H9 (cell line): ENCODE results near the gene AVL9. TPM values are rescaled to one million over a fixed set of nuclear protein-coding genes. Genes with fewer than 3 reads are reported as not detected.

Experiments
- DNase-seq: peaks from one replicate; pipeline ENCODE4 v3.0.0-alpha.2; 2017
- H2AFZ ChIP-seq: one replicate; pipeline ENCODE4 v1.6.1; 2013; ENCODE audit warnings: mild to moderate bottlenecking, low read length, control low read depth, moderate library complexity
- H2AK5ac ChIP-seq: 2 replicates; pipeline ENCODE4 v1.6.1; 2013; ENCODE audit warnings: low read length, control low read depth, mixed read lengths; ENCODE audit not compliant: insufficient read length
- H2BK120ac ChIP-seq: one replicate; pipeline ENCODE4 v1.6.1; 2013; ENCODE audit warnings: low read depth, mild to moderate bottlenecking, low read length, control low read depth, inconsistent platforms; ENCODE audit not compliant: poor library complexity, severe bottlenecking
- H2BK12ac ChIP-seq: 2 replicates; pipeline ENCODE4 v1.6.1; 2013; ENCODE audit warnings: low read length, control low read depth, mixed read lengths, low read depth; ENCODE audit not compliant: insufficient read length
- H2BK15ac ChIP-seq: 2 replicates; pipeline ENCODE4 v1.6.1; 2013; ENCODE audit warnings: low read depth, low read length, control low read depth
- H2BK20ac ChIP-seq: one replicate; pipeline ENCODE4 v1.6.1; 2013; ENCODE audit warnings: low read depth, mild to moderate bottlenecking, low read length, control low read depth, inconsistent platforms; ENCODE audit not compliant: poor library complexity, severe bottlenecking
- H2BK5ac ChIP-seq: 2 replicates; pipeline ENCODE4 v1.6.1; 2013; ENCODE audit warnings: low read length, control low read depth, mixed read lengths; ENCODE audit not compliant: insufficient read length
- H3K14ac ChIP-seq: 2 replicates; pipeline ENCODE4 v1.6.1; 2013; ENCODE audit warnings: low read length, control low read depth; ENCODE audit not compliant: insufficient read depth
- H3K18ac ChIP-seq: 2 replicates; pipeline ENCODE4 v1.6.1; 2013; ENCODE audit warnings: low read depth, mild to moderate bottlenecking, mixed read lengths, low read length, control low read depth; ENCODE audit not compliant: insufficient read length
- H3K23ac ChIP-seq: 2 replicates; pipeline ENCODE4 v1.6.1; 2013; ENCODE audit warnings: low read length, control low read depth, mixed read lengths, low read depth; ENCODE audit not compliant: insufficient read length
- H3K23me2 ChIP-seq: 2 replicates; pipeline ENCODE4 v1.6.1; 2013; ENCODE audit warnings: low read depth, mild to moderate bottlenecking, mixed read lengths, low read length, control low read depth; ENCODE audit not compliant: insufficient read length, poor library complexity, severe bottlenecking
- H3K27ac ChIP-seq: 2 replicates; pipeline ENCODE4 v1.5.1; 2013; ENCODE audit warnings: low read length, control low read depth, mixed read lengths, low read depth; ENCODE audit not compliant: insufficient read length
- H3K27me3 ChIP-seq: 2 replicates; pipeline ENCODE4 v1.6.1; 2013; ENCODE audit warnings: low read length, control low read depth, inconsistent platforms; ENCODE audit not compliant: insufficient read depth
- H3K4ac ChIP-seq: 2 replicates; pipeline ENCODE4 v1.6.1; 2013; ENCODE audit warnings: low read depth, mild to moderate bottlenecking, control low read depth, inconsistent platforms, low read length, moderate library complexity
- H3K4me1 ChIP-seq: 2 replicates; pipeline ENCODE4 v1.6.1; 2013; ENCODE audit warnings: low read length, control low read depth, inconsistent platforms; ENCODE audit not compliant: insufficient read depth
- H3K4me2 ChIP-seq: 2 replicates; pipeline ENCODE4 v1.6.1; 2013; ENCODE audit warnings: low read length, control low read depth, mixed read lengths; ENCODE audit not compliant: insufficient read length, insufficient read depth
- H3K56ac ChIP-seq: 2 replicates; pipeline ENCODE4 v1.6.1; 2013; ENCODE audit warnings: low read depth, mild to moderate bottlenecking, mixed read lengths, low read length, control low read depth; ENCODE audit not compliant: insufficient read length
- H3K79me1 ChIP-seq: 2 replicates; pipeline ENCODE4 v1.6.1; 2013; ENCODE audit warnings: low read depth, mild to moderate bottlenecking, moderate library complexity, low read length, control low read depth, inconsistent platforms; ENCODE audit not compliant: insufficient read depth, poor library complexity, severe bottlenecking
- H3K79me2 ChIP-seq: 2 replicates; pipeline ENCODE4 v1.6.1; 2013; ENCODE audit warnings: low read length, control low read depth, inconsistent platforms; ENCODE audit not compliant: insufficient read depth
- H3K9ac ChIP-seq: 2 replicates; pipeline ENCODE4 v1.6.1; 2013; ENCODE audit warnings: low read length, control low read depth, mixed read lengths; ENCODE audit not compliant: insufficient read length; ENCODE audit errors: extremely low read depth
- H3K9me3 ChIP-seq: one replicate; pipeline ENCODE4 v1.6.1; 2013; ENCODE audit warnings: low read depth, low read length, inconsistent platforms; ENCODE audit not compliant: control insufficient read depth
- H3T11ph ChIP-seq: one replicate; pipeline ENCODE4 v1.6.1; 2013; ENCODE audit warnings: mild to moderate bottlenecking, low read length, control low read depth, inconsistent platforms
- H4K20me1 ChIP-seq: one replicate; pipeline ENCODE4 v1.6.1; 2013; ENCODE audit not compliant: control insufficient read depth, insufficient read length, insufficient read depth
- H4K5ac ChIP-seq: 2 replicates; pipeline ENCODE4 v1.6.1; 2013; ENCODE audit warnings: low read depth, mild to moderate bottlenecking, mixed read lengths, low read length, control low read depth; ENCODE audit not compliant: insufficient read length
- H4K8ac ChIP-seq: replicated peaks from 2 replicates; pipeline ENCODE4 v1.6.1; 2013; ENCODE audit warnings: low read length, control low read depth, mixed read lengths, low read depth; ENCODE audit not compliant: insufficient read length
- H4K91ac ChIP-seq: 2 replicates; pipeline ENCODE4 v1.6.1; 2013; ENCODE audit warnings: low read depth, mild to moderate bottlenecking, moderate library complexity, mixed read lengths, low read length, control low read depth; ENCODE audit not compliant: insufficient read length
- H3K27ac Mint-ChIP-seq, 3 experiments: 2 replicates in 2 of 3; 3 replicates in 1 of 3; pipeline ENCODE4 v1.8.0; 2020 to 2021; ENCODE audit warnings: mixed read lengths in 3 of 3, mild to moderate bottlenecking in 1 of 3, moderate library complexity in 1 of 3
- H3K27me3 Mint-ChIP-seq: 2 replicates; pipeline ENCODE4 v1.8.0; 2021; ENCODE audit warnings: low read depth, mild to moderate bottlenecking, moderate library complexity, mixed read lengths
- H3K36me3 Mint-ChIP-seq, 3 experiments: 2 replicates in 2 of 3; 3 replicates in 1 of 3; pipeline ENCODE4 v1.8.0; 2020 to 2021; ENCODE audit warnings: low read depth in 3 of 3, mixed read lengths in 3 of 3; ENCODE audit not compliant: insufficient read depth in 1 of 3
- H3K4me1 Mint-ChIP-seq, 2 experiments: 2 replicates each; pipeline ENCODE4 v1.8.0; 2020; ENCODE audit warnings: mixed read lengths in 2 of 2
- H3K4me3 Mint-ChIP-seq, 2 experiments: 2 replicates in 1 of 2; 3 replicates in 1 of 2; pipeline ENCODE4 v1.8.0; 2020 to 2021; ENCODE audit warnings: mild to moderate bottlenecking in 2 of 2, mixed read lengths in 2 of 2, moderate library complexity in 1 of 2
- H3K9me3 Mint-ChIP-seq, 2 experiments: 2 replicates in 1 of 2; 3 replicates in 1 of 2; pipeline ENCODE4 v1.8.0; 2020; ENCODE audit warnings: mild to moderate bottlenecking in 2 of 2, mixed read lengths in 2 of 2, moderate library complexity in 1 of 2
- CTCF ChIP-seq: fragments of 200-600 bp; sonication (generic); conservative IDR thresholded peaks from 3 replicates; pipeline ENCODE4 v1.8.0; 2021; ENCODE audit warnings: antibody characterized with exemption, mild to moderate bottlenecking
- WGBS: extraction: QIAGEN DNeasy Blood & Tissue Kit; methylation state at CpG from one replicate; pipeline ENCODE4 v1.1.7; 2013; ENCODE audit warnings: missing lambda C conversion rate, low lambda C conversion rate, mixed read lengths; ENCODE audit not compliant: insufficient read length; ENCODE audit errors: extremely low coverage; 5-methylcytosine and 5-hydroxymethylcytosine counted together
- total RNA-seq: library from RNA; stranded (reverse); gene quantifications from 2 replicates; pipeline ENCODE4 v1.2.1, GENCODE V29; 2021

AVL9 gene
- total RNA-seq, 1 experiment from 2014 or later: 38.7 TPM

GRCh38 chr7:32481921-32482320 lies 13.4 kb upstream of the AVL9 start:
- H2AFZ ChIP-seq: no peak overlapping the region
- no peak for TF ChIP-seq CTCF
- no peaks in the 10 kb centered on the region for H3K79me1 ChIP-seq
- no peak overlapping the region for H2AK5ac ChIP-seq
- no peak overlapping the region for H2BK5ac ChIP-seq
- H2BK20ac ChIP-seq: no peak overlapping the region
- Mint-ChIP-seq H3K27ac (no peak overlapping the region), H3K9me3 (no peaks in the 10 kb centered on the region), H3K4me3 (no peak overlapping the region), H3K27me3 (no peaks in the 10 kb centered on the region), H3K36me3 (peaks cover 2 to 12% (median 12%) of the 10 kb centered on the region in 3 experiments; a peak in 5 of 7 replicates), H3K4me1 (no peaks in the 10 kb centered on the region)
- no peak overlapping the region for H3K27ac ChIP-seq
- H4K8ac ChIP-seq: no peak overlapping the region
- H3K27me3 ChIP-seq: no peaks in the 10 kb centered on the region
- H3K23ac ChIP-seq: no peak overlapping the region
- no peak overlapping the region for H2BK120ac ChIP-seq
- H3K56ac ChIP-seq: no peak overlapping the region
- H4K91ac ChIP-seq: no peak overlapping the region
- no peak overlapping the region for H3K4ac ChIP-seq
- peaks cover 3% of the 10 kb centered on the region for H4K20me1 ChIP-seq
- H3K9me3 ChIP-seq: no peaks in the 10 kb centered on the region
- no peaks in the 10 kb centered on the region for H3K4me1 ChIP-seq
- no peak overlapping the region for H4K5ac ChIP-seq
- no peak overlapping the region for H3K18ac ChIP-seq
- no peaks in the 10 kb centered on the region for H3K79me2 ChIP-seq
- no peak overlapping the region for H3K4me2 ChIP-seq
- no peak overlapping the region for H3K9ac ChIP-seq
- H2BK15ac ChIP-seq: no peak overlapping the region
- no peak for DNase-seq
- no peak overlapping the region for H3T11ph ChIP-seq
- WGBS: no CpG with 5 or more reads among the region's 3 CpGs
- H3K14ac ChIP-seq: no peak overlapping the region
- no peaks in the 10 kb centered on the region for H3K23me2 ChIP-seq
- H2BK12ac ChIP-seq: no peak overlapping the region
